ENCODE measurements around the gene GCK.

Gene GCK

DNA sequence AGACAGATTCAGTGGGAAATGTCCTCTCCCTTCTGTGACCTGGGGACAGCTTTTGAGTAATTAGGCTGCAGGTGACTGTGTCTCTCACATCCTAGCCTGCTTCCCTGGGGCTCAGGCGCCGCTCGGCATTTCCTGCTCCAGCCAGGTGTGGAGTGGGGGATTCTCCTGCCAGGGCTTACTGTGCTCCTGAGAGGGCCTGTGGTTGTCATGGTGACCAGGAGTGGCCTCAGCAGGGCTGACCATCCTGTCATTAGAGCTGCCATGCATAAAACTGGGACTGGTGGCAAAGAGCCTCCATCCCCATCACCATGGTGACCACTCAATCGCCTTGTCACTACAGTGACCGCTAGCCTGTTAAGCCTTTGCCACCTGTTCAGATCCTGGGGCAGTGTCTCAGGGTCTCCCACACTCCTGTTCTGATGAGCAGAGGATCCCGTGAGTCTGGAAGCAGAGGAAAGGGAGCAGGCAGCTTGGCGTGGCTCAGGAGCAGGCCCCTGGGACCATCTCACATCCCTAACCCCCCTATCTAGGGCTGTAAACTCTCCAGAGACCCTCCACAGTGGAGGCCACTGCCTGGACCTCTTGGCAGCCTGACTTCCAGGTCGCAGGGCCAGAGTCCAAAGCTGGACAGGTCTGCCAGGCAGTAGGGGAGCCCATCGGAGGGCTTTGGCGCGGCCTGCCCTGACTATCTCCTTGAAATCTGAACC lies at the start of gene GCK:
GCK (minus strand) TSS at position 154 of the 707 bp plus-strand sequence. CDS start 486 bp downstream, outside the sequence.
- peak; percentile 84 for DNase-seq

DNA sequence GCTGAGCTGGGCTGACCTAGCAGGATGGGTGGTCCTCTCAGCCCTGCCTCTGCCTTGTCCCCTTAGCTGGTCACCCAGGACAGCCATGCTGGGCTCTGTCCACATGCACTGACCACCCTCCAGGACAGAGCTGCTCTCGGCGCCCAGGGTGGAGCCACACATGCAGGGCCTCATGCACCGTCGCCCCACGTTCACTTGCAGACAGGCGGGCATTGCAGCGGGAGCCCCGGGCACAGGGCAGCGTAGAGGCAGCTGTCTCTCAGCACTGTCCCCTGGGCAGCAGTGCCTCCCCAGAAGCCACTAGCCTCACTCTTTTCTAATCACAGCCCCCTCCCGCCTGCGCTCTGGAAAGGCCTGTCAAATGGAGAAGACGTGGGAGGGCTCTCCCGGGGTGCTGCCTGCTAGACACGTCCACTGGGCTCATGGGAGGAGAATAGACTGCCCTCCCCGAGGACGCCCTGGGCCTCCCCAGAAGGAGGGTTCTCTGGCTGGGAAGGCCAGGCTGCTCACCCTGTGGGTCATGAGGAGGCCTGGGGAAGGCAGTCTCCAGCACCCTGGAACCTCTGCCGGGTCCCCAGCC lies 49.0 kb upstream of the GCK start:
- DNase-seq: no peak

DNA sequence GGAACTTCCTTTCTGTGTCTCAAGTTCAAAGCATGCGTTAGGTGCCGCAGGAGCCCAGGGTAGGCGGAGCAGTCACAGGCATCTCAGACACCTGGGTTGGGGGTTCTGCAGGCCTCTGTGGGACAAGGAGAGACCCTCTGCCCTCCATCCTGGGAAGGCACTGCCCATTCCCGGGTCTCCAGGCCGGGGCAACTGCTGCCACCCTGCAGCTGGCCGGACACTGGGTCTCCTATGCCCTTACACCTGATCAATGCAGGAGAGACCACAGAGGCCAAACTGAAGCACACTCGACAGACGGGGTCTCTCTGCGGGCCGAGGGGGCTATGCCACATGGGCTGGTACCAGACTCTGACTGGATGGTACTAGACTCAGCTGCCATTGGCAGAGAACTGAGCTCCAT lies 48.5 kb upstream of the GCK start:
- no peak for DNase-seq

DNA sequence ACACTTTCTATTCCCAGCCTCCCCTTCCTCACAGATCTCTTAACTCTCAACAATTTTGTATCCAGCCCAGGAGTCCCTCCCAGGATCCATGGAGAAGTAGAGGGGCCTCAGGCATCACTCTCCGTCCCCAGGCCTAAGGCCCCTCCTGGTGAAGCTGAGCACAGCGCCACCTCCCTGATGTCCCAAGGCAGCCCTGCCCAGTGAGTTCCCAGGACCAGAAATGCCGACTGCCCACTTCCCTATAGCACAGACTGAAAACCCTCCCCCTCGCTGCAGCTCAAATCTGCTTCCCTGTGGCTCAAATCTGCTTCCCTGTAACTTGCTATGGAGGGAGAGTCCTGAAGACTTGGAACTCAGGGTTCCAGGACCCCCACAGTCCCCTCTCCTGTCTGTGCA lies 47.1 kb upstream of the GCK start:
- no peak for DNase-seq

DNA sequence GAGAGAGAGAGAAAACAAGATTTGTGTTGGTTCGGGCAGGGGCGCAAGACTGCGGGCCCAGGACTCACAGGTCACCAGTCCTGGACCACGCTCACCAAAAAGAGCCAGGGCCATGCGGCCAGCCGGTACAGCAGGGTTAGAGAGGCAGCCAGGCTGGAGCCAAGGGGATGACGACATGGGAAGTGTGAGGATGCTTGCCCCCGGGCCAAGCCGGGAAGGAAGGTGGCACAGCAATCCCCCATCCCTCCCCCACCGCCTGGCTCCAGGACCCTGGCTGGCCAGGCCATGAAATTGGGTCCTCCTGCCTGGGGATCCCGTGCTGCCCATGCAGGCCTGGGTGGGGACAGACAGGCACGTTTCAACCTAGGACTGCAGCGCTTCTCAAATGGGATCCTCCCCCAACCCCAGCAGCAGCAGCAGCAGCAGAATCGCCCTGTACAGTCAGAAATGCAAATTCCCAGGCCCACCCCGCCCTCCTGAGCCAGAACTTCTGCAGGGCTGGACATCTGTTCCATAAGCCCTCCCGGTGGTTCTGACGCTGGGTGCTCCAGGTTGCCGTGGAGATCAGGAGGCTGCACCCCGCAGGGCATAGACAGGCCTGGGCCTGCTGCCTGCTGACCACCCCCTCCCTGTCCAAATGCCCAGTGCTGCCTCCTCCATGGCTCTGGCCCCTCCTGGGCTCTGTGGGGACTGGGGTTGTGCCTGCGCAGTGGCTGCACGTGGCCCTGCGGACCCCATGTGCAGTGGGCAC lies 46.5 kb upstream of the GCK start:
- no peak for DNase-seq

DNA sequence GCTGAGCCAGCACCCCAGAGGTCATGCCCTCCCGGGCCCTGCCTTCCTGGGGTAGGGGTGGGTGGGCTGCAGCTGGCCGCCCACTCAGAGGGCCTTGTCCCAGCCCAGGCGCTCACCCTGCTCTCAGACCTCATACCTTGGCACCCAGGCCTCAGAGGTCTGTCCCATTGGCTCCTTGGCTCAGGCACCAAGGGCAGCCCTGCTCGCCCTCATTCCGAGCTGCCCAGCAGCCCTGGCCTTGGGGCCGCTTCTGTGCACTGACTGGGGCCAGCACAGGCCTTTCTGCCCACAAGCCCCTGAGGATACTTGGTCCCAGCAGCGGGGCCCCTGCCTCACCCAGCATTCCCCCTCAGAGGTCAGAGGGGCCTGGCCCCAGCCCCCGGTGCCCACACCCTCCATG lies 45.8 kb upstream of the GCK start:
- DNase-seq: no peak

DNA sequence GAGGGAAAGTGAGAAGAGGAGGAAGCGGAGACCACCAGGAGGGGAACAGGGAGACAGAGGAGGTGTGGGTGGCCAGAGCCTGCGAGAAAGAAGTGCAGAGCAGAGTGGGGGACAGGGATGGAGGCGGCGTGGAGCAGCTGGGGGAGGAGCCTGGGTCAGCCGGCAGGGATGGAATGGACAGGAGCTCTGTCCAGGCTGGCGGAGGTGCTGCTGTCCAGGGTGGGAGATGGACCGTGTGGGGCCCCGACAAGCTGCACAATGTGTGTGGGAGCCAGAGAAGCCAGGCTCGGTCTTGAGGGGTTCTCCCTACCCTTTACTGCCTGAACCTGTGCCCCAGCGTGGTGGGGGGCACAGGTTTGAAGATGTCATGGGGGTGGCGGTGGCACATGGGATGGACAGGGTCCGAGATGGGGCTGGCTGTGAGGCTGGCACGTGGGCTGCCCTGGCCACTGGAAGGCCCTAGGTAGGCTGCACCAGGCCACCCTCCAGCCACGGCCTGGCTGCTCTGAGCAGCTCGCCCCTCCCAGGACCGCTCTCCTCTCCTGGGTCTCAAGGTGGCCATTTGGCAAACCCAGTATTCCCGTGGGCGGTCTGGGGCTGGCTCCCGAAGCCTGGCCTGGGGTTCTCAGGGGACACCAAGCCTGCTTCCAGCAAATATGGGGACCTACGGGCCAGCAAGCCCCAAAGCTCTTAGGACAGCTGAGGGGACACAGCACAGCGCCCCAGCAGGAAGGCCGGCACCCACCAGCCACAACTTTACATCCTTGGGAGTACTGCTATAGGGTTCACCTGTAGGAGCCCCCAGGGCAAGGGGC lies 43.9 kb upstream of the GCK start:
- DNase-seq: no peak

DNA sequence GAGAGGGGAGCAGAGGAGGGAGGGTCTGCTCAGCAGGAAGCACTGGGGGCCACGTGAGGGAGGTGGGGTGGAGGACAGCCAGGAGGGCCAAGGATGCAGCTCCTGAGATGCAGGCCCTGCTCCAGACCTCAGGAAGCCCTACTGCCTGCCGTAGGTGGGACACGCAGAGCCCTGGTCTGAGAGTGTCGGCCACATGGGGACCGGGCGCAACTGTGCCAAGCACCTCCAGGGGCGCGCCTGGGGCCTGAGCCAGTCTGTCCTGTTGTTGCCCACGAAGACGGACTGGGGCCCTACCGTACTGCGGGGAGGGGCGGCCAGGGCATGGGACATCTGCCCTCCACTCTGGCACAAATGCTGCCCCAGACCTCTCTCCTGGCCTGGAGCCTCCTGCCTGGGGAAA lies 43.2 kb upstream of the GCK start:
- DNase-seq: no peak

DNA sequence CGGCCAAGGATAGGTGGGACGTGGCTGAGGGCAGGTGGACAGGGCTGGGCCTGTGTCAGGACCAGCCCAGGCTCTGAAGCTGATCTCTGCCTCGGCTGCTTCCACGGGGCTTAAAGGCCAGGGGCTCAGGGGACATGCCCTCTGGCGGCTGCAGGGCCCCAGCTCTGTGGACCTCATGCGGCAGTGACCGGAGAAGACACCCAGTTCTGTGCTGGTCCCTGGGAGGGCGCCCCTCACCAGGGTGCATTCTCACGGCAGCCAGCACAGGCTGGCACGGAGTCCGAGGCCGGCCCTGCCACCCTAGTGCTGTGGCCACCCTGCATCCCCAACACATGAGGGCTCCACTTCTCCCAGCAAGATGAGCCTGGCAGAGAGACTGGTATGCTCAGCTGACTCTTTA lies 41.8 kb upstream of the GCK start:
- no peak for DNase-seq

DNA sequence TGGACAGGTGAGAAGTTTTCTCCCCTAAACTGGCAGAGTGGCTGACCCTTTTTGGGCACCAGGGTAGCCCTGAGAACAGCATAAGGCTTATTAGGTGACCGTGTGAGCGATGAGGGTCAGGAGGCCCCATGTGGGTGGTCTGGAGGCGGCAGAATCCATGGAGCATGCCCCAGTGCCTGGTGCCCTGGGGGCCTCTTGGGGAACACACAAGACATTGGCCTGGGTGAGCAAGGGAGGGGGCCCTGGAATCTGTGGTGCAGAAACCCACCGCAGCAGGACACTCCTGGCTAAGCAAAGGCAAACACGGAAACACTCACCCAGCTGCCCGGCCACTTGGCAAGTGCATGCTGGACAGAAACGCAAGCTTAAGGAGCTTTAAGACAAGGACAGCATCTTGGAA lies 41.0 kb upstream of the GCK start:
- DNase-seq: no peak

DNA sequence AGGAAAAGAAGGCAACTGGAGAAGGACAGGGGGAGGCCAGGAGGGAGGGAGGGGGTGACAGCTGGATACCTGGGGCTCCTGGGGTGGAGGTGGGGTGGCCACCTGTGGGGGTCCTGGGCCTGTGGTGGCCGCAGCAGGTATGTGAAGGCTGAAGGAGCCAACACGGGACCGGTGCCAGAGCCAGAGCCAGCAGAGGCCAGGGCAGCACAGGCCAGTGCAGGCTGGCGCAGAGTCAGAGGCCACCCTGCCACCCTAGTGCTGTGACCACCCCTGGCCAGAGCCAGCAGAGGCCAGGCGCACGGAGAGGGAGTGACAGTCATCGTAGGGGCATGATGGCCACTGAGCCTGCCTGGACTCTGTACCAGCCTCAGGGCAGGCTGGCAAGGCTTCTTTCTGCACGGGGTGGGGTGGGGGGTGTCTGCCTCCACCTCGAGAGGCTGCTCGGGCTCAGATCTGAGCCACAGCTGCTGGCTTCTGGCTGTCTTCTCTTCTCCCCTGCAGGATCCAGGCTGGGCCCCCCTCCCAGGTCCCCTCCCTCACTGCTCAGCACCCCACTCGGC lies 40.4 kb upstream of the GCK start:
- DNase-seq: no peak

DNA sequence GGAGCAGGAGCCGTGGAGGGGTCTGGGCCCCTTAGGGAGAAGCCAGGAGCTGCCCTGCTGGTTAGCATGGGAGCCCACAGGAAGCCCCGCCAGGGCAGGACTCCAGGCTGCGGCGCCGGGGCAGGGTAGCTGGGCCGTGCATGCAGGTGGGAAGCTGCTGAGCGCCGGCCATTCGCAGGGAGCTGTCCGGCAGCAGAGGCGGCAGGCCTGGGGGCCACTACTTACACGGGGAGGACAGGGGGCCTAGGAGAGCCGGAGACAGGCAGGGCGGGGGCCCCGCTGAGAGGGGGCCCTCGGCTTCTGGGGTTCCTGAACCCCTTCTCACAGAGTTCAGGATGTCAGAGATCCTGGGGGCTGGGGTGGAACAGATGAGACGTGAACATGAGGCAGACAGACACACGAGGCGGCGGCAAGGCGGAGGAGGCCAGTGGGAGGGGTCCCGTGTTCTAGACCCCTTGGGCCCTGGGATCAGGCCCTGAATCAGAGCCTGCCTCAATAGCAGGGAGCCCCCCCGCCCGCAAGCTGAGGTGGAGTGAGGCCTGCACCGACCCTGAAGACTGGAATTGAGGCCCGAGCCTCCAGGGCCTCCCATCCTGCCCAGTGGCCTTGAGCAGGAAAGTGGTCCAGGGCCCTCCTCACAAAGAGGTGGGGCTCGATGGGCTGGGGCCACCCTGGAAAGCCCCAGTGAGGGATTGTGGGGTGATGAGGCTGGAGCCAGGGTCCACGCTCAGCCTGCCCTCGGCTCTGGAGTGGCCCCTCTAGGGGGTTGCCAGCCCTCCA lies 39.5 kb upstream of the GCK start:
- DNase-seq: no peak

DNA sequence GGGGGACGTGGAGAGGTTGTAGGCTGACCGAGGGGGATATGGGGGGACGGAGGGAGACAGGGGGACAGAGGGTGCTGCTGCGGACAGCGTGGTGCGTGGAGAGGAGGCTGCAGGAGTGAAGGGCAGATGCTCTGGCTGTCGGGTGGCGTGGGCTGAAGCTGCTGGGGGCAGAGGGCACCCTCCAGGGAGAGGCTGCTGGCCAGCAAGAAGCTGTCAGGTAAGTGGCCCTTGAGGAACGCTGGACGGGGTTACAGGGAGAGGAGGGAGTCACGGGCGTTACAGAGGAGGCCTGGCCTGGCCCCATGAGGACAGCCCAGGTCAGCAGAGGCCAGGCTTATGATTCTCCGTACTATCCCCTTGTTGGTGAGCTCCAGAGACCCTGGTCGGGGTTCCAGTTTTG lies 38.7 kb upstream of the GCK start:
- no peak for DNase-seq

DNA sequence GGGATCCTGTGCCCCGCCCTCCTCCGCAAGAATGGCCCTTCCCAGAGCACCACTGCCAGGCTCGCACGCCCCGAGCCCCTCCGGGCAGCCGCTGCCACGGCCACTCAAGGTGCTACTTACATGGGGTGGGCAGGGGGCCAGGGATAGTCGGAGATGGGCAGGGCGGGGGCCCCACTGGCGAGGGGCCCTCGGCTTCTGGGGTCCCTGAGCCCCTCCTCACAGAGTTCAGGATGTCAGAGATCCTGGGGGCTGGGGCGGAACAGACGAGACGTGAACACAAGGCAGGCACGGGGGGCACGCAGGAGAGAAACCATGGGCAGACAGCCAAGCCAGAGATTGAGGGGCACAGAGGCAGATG lies 37.1 kb upstream of the GCK start:
- DNase-seq: no peak

DNA sequence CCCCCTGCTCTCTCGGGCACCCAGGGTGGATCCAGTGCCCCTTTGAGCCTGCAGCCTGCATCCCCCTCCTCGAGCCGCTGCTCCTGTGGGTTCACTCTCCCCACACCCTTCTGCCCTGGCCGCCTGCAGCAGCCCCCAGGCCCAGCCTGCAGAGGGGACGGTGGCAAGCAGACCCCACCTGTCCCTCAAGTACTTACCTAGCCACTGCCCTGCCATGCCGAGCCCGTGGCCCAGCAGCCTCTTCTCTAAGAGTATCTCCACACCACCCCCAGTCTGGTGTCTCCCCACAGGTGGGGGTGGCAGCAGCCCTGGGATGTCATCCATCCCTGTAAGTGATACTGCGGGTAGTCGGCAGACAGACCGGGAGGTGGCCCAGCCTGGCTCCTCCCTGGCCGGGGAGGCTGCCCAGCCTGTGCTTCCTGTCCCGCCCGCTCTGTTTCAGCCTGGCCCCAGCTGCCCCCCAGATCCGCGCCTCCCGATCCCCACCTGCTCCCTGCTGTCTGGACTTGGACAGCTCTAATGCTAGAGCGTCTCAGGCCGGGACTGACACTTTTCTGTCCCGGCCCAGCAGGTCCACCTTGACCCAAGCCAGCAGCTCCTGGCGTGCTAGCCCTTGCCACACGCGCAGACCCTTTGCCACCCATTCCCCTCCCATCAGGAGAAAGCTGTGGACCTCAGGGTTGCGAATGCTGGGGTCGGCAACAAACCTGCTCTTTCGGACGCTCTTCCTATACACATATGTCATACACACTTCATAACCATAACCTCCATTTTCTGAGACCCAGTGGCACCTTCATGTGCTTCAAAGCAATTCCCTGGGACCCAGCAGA lies 36.5 kb upstream of the GCK start:
- DNase-seq: no peak

DNA sequence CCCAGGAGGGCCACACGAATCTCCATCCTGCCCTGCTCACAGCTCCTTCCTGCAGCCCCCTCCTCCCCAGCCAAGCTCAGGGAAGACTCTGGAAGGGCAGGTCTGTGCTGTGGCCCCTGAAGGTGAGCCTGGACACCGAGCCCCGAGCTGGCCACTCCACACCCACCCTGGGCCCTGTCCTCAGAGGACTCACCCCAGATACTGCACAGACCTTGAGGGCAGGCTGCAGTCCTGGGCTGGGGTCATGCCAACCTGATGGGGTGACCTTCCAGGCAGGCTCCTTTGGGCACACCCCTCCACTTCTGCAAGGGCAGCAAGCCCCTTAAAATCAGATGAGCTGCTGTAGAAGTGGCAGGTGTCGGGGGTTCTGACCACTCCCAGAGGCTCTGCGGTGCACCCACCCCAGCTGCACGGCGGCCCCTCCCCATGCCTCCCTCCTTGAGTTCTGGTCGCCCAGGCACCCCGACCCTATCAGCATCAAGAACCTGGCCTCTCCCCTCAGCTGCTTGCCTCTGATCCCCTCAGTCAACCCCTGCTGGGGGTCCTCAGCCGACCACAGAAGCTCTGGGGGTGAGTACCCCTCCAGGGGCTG lies 35.8 kb upstream of the GCK start:
- no peak for DNase-seq

DNA sequence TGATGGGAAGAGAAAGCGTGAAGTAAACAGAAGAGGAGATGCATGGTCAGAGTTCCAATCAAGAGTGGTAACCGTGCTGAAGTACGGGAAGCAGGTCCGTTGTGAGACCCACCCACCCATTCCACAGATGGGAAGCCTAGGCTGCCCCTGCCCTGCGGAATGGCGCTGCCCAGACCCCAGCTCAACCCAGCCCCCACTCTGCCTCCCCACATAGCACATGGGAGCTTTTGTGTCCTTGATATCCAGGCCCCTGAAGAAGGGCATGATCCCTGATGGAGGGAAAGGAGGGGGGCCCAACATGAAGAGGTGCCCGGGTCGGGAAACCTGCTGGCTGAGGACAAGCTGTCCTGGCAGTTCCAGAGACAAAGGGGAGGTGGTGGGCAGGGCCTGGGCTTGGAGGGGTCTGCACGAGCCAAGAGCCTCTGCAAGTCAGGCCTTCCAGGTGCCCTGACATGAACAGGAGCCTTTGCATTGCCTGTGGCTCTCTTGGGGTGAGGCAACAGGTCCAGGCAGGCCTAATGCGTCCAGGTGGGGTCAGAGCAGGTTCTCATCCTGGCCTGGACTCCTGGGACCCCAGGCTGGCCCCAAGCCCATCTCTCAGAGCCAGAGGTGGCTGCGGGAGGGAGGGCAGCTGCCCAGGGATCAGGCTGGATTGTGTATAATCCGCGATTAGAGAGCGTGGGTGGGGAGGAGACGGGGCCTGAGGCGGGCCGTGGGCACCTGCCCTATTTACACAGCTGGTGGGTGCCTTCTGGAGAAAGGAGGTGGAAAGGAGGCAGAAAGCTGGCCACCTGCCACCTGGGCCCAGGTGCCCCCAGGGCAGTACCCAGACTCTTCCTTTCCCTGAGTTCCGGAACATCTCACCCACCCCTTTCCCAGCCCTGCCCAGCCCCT lies 35.1 kb upstream of the GCK start:
- DNase-seq: peak; percentile 27

DNA sequence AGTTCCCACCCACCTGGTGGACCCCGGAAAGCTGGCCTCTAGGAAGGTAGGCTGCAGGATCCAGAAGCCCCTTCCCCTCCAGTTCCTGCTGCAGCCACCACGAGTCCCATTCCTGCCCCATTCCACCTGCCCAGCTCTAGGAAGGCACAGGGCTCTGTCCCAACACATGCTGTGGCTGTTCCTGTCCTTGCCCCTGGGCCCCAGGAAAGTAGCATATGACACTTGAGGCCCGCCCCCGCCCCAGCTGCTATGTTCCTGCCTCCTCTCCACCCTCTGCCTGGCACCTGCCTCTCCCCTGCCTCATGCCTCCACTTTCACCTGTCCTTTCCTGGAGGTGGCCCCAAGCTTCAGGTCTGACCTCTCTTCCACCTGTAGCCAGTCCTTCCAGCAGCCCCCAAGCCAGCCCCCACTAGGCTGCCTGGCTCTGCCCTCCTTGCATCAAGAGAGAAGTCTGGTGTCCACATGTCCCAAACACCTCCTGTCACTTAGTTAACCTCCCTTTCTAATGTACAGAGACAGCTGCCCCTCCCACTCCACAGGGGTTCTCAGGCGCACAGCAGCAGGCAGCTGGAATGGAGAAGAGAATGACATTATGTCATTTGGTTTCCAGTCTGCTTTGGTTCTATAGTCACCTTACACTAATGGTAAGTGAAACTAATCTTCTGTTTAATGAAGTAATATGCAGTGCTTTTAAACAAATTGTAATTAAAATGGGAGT lies 34.3 kb upstream of the GCK start:
- DNase-seq: no peak

DNA sequence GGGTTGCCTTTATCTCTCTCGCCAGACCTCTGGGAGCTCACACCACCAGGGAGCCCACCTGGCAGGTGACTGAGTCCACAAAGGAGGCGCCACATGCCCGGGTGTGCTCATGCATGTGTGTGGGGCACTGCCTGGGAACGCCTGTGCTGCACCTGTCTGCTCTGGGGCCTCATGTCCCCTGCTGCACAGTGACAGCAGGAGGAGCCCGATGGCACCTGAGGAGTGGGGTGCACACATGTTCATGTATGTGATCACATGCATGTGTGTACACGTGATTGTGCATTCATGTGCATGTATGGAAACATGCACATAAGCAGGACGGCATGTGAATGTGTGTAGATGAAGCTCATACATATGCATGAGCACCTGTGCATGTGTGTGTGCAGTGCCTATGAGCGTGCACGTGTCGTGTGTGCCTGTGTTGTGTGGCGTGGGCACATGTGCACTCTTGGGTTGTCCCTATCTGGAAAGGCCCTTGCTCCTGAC lies 33.6 kb upstream of the GCK start:
- DNase-seq: no peak
